GM12865 (cell line): Measurements from ENCODE around the gene KCNQ5.

ENCODE experiments used
- DNase-seq: peaks from one replicate; pipeline ENCODE4 v3.0.0; 2010; ENCODE audit warnings: low read depth
- H3K4me3 ChIP-seq: 2 replicates; pipeline ENCODE4 v1.5.1; 2011; ENCODE audit warnings: mild to moderate bottlenecking, low read depth, low read length, control low read depth
- TF ChIP-seq, protein P1 (sequence below): IDR thresholded peaks from 2 replicates; pipeline ENCODE4 v1.5.1; 2011; ENCODE audit warnings: low read length, control low read depth, low read depth, inconsistent platforms; ENCODE audit not compliant: insufficient read depth; ENCODE audit errors: missing control alignments

Gene KCNQ5

GRCh38 chr6:72624557-72625160, 2.8 kb downstream of the KCNQ5 start:
- DNase-seq, result peak; percentile 78
- TF ChIP-seq, protein P1, sequence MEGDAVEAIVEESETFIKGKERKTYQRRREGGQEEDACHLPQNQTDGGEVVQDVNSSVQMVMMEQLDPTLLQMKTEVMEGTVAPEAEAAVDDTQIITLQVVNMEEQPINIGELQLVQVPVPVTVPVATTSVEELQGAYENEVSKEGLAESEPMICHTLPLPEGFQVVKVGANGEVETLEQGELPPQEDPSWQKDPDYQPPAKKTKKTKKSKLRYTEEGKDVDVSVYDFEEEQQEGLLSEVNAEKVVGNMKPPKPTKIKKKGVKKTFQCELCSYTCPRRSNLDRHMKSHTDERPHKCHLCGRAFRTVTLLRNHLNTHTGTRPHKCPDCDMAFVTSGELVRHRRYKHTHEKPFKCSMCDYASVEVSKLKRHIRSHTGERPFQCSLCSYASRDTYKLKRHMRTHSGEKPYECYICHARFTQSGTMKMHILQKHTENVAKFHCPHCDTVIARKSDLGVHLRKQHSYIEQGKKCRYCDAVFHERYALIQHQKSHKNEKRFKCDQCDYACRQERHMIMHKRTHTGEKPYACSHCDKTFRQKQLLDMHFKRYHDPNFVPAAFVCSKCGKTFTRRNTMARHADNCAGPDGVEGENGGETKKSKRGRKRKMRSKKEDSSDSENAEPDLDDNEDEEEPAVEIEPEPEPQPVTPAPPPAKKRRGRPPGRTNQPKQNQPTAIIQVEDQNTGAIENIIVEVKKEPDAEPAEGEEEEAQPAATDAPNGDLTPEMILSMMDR, result peak; percentile 61
- peak overlapping the region; percentile 93 for H3K4me3 ChIP-seq

GRCh38 chr6:72626126-72626525, 4.3 kb downstream of the KCNQ5 start:
- TF ChIP-seq, protein P1, result no peak
- DNase-seq, result peak; percentile 85

GRCh38 chr6:72627539-72627938, 5.7 kb downstream of the KCNQ5 start:
- DNase-seq, result no peak
- TF ChIP-seq, protein P1, result no peak
- no peak overlapping the region for H3K4me3 ChIP-seq

More at GRCh38 chr6:72626126-72626525, 4.3 kb downstream of the KCNQ5 start:
- peak overlapping the region; percentile 54; the same call in 1 of the 2 replicates for H3K4me3 ChIP-seq

- no peak for DNase-seq
- TF ChIP-seq, protein P1, result no peak
- H3K4me3 ChIP-seq, result no peak overlapping the region
Measured at GRCh38 chr6:72631480-72631879, 9.6 kb downstream of the KCNQ5 start.

- TF ChIP-seq, protein P1, result no peak
- no peak for DNase-seq
- H3K4me3 ChIP-seq, result no peak overlapping the region; the same call in 1 of the 2 replicates
Measured at GRCh38 chr6:72635636-72636035, 13.8 kb downstream of the KCNQ5 start.

DNA sequence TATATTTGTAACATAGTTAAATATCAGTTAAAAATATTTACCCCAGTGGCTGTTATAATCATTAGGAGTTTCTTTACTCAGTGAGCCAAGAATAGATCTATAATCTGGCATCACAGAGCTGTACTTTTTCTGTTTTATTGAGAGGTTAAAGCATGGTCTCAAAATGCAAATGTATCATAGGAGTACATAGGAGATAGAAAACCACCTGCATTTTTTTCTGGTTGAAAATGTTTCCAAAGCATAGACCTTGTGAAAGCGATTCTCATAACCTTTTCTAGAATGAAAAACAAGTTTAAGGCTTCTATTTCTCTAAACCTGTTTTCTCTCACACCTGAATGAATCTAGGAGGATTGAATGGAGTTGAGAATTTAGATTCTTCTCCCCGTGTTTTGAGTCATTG, 14.4 kb downstream of the KCNQ5 start:
- no peak overlapping the region; the same call in 1 of the 2 replicates for H3K4me3 ChIP-seq
- DNase-seq, result peak; percentile 77
- TF ChIP-seq, protein P1, result no peak

GRCh38 chr6:72636786-72637185, 14.9 kb downstream of the KCNQ5 start:
- no peak overlapping the region for H3K4me3 ChIP-seq
- no peak for DNase-seq
- TF ChIP-seq, protein P1, result no peak
